DND-41 (cell line): Measurements from ENCODE around the gene TNFSF18.

ENCODE experiments used
- EZH2 ChIP-seq: IDR thresholded peaks from 3 replicates; pipeline ENCODE4 v1.6.1; 2012; ENCODE audit warnings: borderline replicate concordance, low read depth, mild to moderate bottlenecking, moderate library complexity, low read length, inconsistent platforms; ENCODE audit not compliant: severe bottlenecking
- TF ChIP-seq, protein P1 (sequence below): IDR thresholded peaks from 2 replicates; pipeline ENCODE4 v1.5.1; 2012; ENCODE audit warnings: borderline replicate concordance, low read length, moderate library complexity, mild to moderate bottlenecking; ENCODE audit not compliant: poor library complexity, severe bottlenecking; ENCODE audit errors: extremely low read depth

DNA sequence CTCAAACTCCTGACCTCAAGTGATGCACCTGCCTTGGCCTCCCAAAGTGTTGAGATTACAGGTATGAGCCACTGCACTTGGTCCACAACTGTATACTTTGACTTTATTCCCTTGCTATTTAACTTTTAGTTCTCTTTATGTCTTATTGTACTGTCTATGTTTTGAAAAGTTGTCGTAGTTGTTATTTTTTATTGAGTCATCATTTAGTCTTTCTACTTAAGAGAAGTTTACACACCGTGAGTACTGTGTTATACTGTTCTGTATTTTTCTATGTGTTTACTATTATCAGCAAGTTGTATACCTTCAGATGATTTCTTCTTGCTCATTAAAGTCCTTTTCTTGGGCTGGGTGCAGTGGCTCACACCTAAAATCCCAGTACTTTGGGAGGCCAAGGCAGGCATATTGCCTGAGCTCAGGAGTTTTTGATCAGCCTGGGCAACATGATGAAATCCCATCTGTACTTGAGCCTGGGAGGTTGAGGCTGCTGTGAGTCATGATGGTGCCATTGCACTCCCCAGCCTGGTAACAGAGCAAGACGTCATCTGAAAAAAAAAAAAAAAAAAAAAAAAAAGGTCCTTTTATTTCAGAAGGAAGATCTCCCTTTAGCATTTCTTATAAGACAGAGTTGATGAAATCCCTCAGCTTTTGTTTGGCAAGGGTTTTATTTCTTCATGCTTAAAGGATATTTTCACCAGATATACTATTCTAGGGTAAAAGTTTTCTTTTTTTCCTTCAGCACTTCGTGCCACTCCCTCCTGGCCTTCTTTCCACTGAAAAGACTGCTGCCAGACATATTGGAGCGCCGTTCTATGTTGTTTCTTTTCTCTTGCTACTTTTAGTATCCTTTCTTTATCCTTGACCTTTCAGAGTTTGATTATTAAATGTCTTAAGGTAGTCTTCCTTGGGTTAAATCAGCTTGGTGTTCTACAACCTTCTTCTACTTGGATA lies 47.6 kb downstream of the TNFSF18 start:
- TF ChIP-seq, protein P1, sequence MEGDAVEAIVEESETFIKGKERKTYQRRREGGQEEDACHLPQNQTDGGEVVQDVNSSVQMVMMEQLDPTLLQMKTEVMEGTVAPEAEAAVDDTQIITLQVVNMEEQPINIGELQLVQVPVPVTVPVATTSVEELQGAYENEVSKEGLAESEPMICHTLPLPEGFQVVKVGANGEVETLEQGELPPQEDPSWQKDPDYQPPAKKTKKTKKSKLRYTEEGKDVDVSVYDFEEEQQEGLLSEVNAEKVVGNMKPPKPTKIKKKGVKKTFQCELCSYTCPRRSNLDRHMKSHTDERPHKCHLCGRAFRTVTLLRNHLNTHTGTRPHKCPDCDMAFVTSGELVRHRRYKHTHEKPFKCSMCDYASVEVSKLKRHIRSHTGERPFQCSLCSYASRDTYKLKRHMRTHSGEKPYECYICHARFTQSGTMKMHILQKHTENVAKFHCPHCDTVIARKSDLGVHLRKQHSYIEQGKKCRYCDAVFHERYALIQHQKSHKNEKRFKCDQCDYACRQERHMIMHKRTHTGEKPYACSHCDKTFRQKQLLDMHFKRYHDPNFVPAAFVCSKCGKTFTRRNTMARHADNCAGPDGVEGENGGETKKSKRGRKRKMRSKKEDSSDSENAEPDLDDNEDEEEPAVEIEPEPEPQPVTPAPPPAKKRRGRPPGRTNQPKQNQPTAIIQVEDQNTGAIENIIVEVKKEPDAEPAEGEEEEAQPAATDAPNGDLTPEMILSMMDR = no peak
- TF ChIP-seq EZH2 = no peak
